NCI-H446 (cell line): ENCODE measurements around the gene MICU1.

ENCODE experiments used
- DNase-seq, 2 experiments: peaks; one replicate each; lab custom pipeline; 2025; lab: John Stamatoyannopoulos, UW

The MICU1 gene

DNA sequence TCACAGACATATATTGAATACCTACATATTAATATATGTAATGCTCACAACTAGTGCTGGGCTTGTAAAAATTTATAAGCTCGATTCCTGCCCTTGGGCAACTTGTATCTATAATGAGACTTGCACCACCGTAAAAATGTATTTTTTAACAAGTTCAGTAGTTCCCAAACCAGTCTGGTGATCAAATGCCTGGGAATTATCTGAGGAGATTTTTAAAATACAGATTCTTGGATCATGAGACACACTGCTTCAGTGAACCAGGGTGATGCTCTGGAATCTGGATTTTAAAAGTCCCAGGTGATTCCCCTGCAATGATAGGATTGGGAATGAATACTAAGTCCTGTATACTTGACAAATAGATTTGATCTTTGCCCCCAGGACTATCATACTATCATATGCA lies 4.3 kb upstream of the MICU1 start:
- DNase-seq = no peak

DNA sequence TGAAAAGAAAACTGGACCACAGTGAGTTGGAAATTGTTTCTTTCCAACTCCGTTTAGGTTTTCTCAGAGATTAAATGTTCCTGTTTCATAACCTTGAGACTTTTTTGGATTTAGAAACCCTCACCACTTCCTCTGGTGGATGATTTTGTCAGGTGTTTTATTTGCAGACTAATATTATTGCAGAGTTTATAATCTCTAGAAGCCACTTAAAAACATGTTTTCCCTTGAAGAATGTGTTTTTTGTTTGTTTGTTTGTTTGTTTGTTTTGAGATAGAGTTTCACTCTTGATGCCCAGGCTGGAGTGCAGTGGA lies 520 bp upstream of the MICU1 start:
- no peak for DNase-seq

DNA sequence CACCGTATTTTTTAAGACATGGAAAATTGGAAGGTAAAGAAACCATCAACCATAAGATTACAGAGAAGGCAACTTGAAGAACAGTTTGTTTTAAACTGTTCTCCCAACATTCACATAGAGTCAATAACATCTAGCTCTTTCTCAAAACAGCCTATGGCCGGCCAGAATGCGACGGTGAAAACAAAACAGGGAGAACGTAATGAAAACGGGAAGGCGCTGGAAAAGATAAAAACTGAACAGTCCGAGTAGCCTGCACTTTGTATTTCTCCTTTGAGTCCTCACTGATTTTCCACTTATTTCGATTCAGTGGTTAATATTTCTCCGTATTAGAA lies 637 bp downstream of the MICU1 start:
- no peak for DNase-seq

DNA sequence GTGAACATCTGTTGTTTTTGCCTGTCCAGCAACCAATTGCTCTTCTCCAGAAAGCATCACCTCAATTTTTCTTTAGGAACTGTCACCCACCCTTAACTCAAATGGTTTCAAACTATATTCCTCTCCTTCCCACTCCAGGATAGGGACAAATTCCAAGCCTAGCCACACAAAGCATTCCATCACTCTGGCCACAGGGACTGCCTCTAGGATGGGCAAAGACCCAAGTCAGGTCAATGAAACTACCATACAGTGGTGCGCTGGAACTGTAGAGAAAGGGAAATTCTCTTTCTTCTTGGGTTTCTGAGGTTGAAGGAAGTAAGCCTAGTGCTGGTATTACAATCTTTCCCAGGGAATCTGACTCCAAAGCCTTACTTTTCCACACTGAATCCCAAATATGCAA lies 3.6 kb downstream of the MICU1 start:
- DNase-seq = no peak

DNA sequence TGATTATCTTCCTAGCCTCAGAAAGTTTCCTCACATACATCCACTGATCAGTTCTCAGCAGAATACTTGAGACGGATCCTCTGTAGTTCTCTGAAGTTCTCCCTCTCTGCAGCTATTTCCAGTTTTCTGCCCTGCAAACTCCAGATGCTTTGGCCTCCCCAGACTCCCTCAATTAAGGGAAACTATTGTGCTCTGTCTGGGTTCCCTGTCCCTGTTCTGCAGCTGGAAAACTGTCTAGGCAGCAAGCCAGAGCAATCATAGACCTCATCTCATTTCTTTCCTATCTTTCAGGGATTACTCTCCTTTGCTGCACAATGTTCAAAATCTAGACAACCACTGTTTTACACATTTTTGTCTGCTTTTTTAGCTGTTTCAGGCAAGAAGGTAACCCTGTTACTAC lies 9.2 kb downstream of the MICU1 start:
- no peak for DNase-seq

DNA sequence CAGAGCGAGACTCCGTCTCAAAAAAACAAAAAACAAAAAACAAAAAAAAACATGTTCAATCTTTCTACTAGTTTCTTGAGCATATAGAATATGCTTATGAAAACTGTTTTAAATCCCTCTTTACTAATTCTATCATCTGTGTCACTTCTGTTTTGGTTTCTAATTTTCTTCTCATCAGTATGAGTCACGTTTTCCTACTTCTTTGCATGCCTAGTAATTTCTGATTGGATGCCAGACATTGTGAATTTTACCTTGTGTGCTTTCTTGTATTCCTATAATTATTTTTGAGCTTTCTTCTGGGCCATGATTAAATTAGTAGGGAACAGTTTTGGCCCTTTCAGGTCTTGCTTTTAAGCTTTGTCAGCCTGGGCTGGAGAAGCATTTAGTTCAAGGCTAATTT lies 9.9 kb downstream of the MICU1 start:
- DNase-seq = no peak

DNA sequence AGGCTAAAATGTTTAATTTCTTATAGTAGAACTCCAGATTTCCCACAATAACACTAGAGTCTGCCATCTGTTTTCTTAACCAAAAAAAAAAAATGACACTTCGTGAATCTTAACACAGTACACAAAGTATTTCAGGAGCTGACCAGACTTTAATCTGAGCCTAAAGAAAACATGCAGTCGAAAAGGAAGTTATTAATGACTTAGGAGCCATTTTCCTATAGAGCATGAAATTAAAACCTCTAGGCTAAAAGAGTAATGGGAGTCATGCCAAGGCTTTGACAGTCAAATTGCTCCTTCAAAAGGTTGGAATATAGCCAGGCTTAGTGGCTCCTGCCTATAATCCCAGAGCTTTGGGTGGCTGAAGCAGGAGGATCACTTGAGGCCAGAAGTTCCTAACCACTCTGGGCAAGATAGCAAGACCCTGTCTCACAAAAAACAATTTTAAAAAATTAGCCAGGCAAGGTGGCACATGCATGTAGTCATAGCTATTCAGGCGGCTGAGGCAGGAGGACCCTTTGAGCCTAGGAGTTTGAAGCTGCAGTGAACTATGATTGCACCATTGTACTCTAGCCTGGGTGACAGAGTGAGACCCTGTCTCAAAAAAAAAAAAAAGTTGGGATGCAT lies 13.6 kb downstream of the MICU1 start:
- peak; percentile 65 to 83 for DNase-seq

DNA sequence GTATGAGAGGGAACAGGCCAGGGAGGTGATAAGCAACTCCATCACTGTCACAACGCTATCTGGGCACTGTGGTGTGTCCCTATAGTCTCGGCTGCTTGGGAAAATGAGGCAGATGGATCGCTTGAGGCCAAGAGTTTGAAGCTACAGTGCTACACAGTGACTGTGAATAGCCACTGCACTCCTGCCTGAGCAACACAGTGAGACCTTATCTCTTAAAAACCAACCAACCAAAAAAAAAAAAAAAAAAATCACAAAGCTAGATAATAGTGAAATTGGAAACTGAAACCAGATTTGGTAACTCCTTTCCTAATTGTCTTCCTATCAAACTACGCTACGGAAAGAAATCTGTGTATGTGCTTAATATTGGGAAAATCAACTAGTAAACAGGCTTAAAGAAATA lies 14.1 kb downstream of the MICU1 start:
- DNase-seq = peak in 1 of 2 experiments; percentile 0

DNA sequence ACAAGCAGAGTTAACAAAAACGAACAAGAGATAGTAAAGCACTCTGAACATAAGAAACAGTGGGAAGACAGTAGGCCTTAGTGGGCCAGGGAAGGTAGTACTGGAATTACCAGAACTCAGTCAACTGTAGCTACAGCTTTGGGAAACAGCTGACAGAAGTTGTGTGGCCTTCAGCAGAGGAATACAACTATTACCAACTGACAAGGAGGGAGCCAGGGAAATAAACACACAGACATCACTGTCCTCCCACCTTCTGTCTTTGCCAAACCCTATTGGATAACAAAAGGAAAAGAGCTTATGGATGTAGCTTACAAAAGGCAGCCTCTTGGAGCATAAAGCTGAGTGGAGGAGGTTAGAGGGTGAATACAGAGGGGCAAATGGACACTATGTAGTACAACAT lies 15.4 kb downstream of the MICU1 start:
- peak in 1 of 2 experiments; percentile 4 for DNase-seq

DNA sequence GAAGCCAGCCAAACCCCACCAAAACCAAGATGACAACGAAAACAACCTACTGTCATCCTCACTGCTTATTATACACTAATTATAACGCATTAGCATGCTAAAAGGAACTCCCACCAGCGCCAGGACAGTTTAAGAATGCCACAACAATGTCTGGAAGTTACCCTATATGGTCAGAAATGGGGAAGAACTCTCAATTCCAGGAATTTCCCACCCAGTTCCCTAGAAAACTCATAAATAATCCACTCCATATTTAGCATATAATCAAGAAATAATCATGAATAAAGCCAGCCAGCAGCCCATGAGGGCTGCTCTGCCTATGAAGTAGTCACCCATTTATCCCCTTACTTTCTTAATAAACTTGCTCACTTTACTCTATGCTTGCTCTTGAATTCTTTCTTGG lies 20.8 kb downstream of the MICU1 start:
- no peak for DNase-seq

DNA sequence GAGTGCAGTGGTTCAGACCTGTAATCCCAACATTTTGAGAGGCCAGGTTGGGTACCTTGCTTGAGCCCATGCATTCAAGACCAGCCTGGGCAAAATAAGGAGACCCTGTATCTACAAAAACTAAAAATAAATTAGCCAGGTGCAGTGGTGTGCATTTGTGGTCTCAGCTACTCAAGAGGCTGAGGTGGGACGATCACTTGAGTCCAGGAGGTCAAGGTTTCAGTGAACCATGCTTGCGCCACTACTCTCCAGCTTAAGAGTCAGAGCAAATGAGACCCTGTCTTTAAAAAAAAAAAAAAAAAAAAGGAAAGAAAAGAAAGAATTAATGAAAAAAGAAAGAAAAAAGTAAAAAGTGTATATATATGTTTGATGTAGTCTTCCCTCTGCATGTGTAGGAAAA lies 24.7 kb downstream of the MICU1 start:
- DNase-seq = no peak

DNA sequence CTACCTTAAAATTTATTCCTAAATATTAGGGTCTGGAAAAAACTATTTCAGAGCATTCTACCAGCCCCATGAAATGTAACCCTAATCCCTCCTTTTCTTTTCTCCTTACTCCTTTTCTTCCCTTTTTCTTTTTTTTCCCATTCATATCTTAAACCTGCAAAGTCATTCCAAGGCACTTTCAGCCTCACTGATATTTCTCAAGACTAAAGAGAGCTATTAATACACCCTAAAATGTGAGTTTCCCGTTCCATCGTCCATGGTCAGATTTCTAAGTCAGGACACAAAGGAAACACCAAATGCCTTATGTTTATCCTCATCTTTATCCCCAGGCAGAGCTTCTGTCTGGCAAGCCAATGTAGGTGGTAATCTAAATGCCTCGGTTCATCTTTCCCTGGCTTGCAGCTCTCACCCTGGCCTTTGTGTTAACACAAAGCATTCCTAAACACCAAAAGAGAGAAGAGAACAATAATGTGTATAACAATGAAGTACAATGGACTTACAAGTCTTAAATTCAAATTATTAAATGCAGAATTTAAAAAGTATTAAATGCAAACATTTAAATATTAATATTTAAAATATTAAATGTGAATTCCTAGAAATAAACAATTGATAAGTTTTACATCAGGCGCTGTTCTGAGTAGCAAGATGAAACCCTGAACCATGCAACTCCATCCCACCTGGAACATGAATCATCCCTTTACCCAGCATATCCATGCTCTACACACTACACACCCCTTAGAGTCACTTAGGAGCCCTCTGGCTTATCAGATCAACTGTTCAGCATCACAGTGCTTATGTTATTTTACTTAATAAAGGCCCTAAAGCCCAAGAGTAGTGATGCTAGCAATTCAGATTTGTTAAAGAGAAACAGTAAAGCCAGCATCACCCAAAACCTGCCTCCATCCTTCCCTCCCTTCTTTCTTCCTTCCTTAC lies 26.8 kb downstream of the MICU1 start:
- DNase-seq = no peak

DNA sequence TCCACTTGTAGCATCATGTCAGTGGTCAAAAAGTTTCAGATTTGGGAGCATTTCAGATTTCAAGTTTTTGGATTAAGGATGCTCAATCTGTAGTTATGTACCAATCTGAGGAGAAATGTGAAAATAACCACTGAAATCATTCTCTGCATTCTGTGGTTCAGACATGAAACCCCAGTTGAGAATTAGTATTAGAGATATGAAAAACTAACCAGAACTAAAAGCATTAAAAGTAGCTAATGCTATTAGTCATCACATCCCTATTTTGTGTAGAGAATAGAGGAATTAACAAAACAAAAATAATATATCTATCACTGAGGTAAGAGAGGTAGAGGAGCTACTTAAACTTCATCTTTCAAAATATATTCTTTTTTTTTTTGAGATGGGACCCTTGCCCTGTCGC lies 28.0 kb downstream of the MICU1 start:
- no peak for DNase-seq

DNA sequence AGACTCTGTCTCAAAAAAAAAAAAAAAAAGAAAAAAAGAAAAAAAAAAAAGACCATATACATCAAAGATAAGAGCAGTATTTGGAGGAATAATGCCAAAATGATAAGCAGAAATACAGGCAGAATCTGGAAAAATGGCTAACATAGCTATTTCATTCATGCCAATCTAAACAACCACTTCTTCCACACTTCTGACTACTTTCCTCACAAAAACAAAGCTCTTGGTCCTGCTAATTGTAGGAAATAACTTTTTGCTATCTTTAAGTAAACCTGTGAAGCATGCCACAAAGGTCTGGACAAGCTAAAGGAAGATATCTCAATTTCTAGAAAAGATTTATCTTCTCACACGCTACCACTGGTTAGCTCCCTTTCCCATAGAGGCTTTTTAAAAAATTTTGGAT lies 30.4 kb downstream of the MICU1 start:
- DNase-seq = no peak

DNA sequence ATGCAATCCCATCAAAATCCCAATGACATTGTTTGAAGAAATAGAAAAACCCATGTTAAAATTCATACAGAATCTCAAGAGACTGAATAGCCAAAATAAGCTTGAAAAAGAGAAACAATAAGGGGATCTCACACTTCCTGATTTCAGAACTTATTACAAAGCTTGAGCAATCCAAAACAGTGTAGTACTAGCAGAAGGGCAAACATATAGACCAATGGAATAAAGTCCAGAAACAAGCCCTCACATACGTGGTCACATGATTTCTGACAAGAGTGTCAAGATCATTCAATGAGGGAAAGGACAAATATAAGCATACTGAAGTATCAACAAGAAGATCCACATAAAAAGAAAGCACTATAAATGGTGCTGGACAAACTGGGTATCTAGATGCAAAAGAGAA lies 31.9 kb downstream of the MICU1 start:
- DNase-seq = no peak

DNA sequence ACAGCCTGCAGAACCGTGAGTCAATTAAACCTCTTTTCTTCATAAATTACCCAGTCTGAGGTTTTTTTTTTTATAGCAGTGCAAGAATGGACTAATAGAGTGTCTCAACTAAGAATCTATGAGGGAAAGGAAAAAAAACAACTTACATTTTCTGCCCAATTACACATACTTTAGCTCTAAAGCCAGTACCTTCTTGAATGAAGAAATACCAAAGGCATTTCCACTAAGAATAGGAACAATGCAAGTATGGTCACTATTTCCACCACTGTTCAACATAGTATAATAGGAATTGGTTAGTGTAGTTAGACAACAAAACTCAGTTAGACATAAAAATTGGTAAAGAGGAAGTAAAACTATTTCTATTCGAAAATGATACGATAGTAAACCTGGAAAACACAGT lies 37.6 kb downstream of the MICU1 start:
- DNase-seq = no peak

DNA sequence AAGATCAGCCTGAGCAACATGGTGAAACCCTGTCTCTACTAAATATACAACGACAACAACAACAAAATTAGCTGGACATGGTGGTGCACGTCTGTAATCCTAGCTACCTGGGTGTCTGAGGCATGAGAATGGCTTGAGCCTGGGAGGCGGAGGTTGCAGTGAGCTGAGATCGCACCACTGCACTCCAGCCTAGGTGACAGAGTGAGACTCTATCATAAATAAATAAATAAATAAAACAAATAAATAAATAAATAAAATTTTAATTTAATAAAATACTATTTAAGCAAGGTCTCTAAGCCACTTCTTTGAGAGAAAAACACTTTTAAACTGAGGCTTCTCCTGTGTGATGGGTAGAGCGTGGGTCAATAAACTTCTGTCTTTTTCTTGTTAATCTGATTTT lies 38.3 kb downstream of the MICU1 start:
- no peak for DNase-seq

DNA sequence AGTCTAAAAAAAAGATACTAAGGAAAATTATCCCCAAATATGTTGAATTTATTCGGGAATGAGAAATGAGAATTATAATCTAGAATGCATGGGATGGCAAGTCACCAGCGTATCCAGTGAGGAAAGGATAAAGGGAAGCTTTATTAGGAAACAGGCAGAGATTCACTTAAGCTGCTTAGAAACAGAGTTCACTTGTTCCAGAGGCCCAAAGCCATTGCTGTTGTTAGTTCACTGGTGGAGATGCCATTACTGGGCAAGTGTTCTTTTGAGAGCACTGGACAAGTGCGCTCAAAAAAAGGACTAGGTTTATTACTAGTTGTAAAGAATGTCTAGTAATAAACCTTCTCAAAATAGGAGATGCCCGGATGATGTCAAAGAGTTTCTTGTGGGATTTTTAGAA lies 51.2 kb downstream of the MICU1 start:
- DNase-seq = no peak

DNA sequence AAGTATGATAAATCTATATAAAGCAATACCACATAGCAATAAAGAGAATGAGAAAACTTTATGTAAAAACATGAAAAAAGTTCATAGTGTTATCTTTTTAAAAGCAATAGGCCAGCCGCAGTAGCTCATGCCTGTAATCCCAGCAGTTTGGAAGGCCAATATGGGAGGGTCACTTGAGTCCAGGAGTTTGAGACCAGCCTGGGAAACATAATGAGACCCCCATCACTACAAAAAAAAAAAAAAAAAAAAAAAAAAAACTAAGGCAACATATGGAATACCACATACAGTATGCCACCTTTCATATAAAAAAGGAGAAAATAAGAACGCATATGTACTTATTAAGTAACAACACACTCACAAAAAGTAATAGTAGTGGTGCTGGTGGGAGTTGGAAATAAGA lies 52.8 kb downstream of the MICU1 start:
- no peak for DNase-seq

DNA sequence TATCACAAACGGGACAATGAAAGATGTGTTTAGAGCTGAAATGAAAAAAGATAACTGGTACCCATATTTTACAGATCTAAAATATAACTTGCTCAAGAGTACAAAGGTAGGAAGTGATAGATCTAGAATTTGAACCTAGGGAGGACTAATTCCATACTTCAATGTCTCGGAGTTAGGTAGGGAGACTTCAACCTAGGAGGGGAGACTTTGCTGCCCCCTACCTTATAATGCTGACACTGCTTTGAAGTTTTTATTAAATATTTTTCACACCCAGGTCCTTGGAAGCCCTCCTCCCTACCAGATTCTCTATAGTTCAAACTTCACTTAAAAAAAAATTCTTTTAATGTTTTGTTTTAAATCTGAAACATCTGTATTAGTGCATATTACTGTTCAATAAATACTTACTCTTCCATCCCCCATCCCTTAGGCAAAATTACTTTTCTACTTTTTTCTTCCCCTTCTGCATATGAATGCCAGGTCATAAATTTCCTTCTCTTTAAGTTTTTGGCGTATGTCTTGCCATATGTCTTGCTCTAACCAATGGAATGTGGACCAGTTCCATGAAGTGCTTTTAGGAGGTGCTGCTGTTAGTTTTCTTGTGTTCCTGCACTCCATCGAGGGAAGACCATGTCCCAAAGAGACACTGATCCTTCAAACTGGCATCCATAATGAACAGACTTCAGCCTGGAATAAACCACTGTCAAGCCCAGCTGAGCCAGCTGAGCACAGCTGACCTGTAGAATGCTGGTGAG lies 57.8 kb downstream of the MICU1 start:
- peak in 1 of 2 experiments; percentile 0 for DNase-seq

DNA sequence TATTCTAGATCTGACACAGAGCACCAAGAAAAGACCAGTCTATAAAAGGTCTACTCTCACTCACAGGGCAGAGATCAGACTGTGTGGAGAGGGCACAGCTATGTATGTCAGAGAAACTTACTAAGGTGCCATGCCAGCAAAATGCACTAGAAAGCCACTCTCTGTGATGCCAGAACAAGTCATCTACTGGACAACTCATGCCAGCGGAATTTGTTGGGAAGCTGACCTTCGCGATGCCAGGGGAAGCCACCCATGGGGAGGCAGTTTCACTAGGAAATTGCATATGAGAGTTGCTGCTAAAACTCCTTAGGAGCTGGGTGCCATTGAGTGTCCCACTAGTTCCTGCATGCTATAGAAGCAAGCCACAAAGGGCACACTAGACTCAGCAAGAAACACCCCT lies 58.5 kb downstream of the MICU1 start:
- DNase-seq = no peak

DNA sequence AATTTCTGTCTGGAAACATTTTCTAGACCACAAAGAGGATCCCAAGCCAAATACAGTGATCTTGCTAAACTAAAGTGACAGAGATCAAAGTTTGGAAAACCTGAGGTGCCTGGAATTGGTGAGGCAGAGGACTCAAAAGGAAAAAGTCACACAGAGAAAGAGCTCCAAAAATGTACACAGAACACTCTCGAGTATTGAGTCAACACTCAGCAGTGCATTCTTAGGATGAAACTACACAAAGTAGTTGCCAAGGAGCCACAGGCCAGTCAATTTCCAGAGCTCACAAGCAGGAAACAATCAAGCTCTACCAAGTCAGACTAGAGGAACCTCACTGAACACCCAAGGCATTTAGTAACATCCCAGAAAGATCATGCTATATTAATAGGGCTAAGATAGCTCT lies 61.3 kb downstream of the MICU1 start:
- DNase-seq = no peak

DNA sequence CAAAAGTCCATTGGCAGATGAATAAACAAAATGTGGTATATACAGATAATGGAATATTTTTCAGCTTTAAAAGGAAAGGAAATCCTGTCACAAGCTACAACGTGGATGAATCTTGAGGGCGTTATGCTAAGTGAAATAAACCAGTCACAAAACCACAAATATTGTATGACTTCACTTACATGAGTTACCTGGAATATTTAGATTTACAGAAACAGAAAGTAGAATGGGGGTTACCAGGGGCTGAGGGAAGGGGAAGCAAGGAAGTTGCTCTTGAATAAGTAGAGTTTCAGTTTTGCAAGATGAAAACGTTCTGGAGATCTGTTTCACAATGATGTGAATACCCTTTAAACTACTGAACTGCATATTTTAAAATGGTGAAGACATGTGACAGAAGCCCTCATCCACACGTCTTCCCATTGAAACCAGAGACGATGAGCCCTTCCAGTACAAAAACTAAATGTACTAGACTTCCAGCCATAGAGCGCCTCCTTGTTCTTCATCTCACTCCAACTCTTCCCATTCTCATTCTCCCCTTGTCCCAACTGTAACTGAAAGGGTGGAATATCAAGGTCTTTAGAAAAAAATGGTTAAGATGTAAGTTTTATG lies 62.4 kb downstream of the MICU1 start:
- DNase-seq = no peak
